ENCODE measurements around the gene IZUMO2.
"Not testable (repeated sequence)": the region's sequence is repeated elsewhere in the genome, so short reads cannot be mapped to it uniquely, and the experiment has no call there.

IZUMO2 gene

DNA sequence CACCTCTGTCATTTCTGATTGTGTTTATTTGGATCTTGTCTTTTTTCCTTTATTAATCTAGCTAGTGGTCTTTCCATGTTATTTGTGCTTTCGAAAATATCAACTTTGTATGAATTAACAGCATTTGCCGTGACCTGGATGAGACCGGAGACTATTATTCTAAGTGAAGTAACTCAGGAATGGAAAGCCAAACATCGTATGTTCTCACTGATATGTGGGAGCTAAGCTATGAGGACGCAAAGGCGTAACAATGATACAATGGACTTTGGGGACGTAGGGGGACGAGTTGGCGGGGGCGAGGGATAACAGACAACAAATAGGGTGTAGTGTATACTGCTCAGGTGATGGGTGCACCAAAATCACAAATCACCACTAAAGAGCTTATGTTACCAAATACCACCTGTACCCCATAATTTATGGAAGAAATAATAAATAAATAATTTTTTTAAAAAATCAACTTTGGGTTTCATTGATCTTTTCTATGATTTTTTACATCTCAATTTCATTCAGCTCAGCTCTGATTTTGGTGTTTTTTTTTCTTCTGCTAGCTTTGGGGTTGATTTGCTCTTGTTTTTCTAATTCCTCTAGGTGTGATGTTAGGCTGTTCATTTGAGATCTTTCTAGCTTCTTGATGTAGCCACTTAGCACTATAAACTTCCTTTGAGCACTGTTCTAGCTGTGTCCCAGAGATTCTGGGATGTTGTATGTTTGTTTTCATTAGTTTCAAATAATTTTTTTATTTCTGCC is 27.1 kb downstream of the IZUMO2 start:
- DNase-seq (ENCODE audit: low read depth), result not testable (repeated sequence)

- DNase-seq (ENCODE audit: low read depth), result not testable (repeated sequence)
Measured at GRCh38 chr19:50134777-50135719, 28.0 kb downstream of the IZUMO2 start.

DNA sequence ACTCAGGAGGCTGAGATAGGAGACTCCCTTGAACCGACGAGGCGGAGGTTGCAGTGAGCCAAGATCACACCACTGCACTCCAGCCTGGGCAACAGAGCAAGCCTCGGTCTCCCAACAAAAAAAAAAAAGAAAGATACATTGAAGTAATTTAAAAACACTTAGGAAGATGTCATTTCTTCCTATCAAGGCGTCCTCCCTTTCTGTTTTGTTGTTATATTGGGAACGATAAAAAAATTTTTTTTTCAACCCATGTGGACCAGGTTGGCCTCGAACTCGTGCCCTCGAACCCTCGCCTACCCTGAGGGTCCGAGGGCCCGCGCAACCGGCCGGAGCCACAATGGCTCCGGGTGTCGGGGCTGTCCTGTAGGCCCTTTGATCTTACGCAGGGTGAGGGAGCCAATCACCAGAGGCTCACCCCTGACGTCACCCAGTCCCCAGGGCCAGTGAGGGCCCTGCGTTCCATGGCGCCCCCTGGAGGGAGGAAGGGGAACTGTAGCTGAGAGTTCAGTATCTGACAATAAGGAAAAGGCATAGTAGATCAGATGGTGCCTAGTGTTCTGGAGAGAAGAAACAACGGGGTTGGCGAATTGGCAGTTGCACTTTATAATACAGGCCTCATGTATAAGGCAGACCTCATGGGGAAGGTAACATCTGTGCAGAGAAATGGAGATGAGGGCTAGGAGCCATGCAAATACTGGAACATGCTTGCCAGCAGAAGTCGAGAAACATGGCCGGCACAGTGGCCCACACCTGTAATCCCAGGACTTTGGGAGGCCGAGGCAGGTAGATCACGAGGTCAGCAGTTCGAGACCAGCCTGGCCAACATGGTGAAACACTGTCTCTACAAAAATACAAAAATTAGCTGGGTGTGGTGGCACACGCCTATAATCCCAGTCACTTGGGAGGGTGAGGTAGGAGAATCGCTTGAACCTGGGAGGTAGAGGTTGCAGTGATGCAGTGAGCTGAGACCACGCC is 29.3 kb downstream of the IZUMO2 start:
- DNase-seq (ENCODE audit: low read depth), result not testable (repeated sequence)

DNA sequence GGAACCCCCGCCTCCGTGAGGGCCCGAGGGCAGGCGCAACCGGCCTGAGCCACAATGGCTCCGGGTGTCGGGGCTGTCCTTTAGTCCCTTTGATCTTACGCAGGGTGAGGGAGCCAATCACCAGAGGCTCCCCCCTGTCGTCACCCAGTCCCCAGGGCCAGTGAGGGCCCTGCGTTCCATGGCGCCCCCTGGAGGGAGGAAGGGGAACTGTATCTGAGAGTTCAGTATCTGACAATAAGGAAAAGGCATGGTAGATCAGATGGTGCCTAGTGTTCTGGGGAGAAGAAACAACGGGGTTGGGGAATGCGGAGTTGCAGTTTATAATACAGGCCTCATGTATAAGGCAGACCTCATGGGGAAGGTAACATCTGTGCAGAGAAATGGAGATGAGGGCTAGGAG is 59.1 kb downstream of the IZUMO2 start:
- DNase-seq (ENCODE audit: low read depth), result not testable (repeated sequence)

- not testable (repeated sequence) for DNase-seq (ENCODE audit: low read depth)
Measured at GRCh38 chr19:50103405-50103804, 59.7 kb downstream of the IZUMO2 start.
